Smooth muscle cell (in vitro differentiated cells): Measurements from ENCODE around the gene MAP4. TPM values are rescaled to one million over a fixed set of nuclear protein-coding genes. Genes with fewer than 3 reads are reported as not detected.

ENCODE experiments used
- DNase-seq: peaks from one replicate; lab custom pipeline; 2025; ENCODE audit not compliant: unreplicated experiment; lab: John Stamatoyannopoulos, UW
- H2AFZ ChIP-seq: fragments of 200-600 bp; sonication (generic); 2 replicates; pipeline ENCODE4 v1.6.0; 2016; ENCODE audit warnings: antibody characterized with exemption, low read depth, mild to moderate bottlenecking
- H3F3A ChIP-seq: fragments of 200-600 bp; sonication (generic); 2 replicates; pipeline ENCODE4 v1.6.0; 2017; ENCODE audit warnings: antibody characterized with exemption, low read depth
- H3K27ac ChIP-seq: fragments of 200-600 bp; sonication (generic); 2 replicates; pipeline ENCODE4 v1.5.1; 2016; ENCODE audit warnings: low read depth, mild to moderate bottlenecking
- H3K27me3 ChIP-seq: fragments of 200-600 bp; sonication (generic); 2 replicates; pipeline ENCODE4 v1.6.1; 2016; ENCODE audit warnings: low read depth, mild to moderate bottlenecking
- H3K36me3 ChIP-seq: fragments of 200-600 bp; sonication (generic); 2 replicates; pipeline ENCODE4 v1.5.1; 2016; ENCODE audit warnings: low read depth
- H3K4me1 ChIP-seq: fragments of 200-600 bp; sonication (generic); 2 replicates; pipeline ENCODE4 v1.5.1; 2016; ENCODE audit warnings: low read depth
- H3K4me2 ChIP-seq: fragments of 200-600 bp; sonication (generic); 2 replicates; pipeline ENCODE4 v1.6.0; 2016; ENCODE audit warnings: mild to moderate bottlenecking
- H3K4me3 ChIP-seq: fragments of 200-600 bp; sonication (generic); 2 replicates; pipeline ENCODE4 v1.5.1; 2016; ENCODE audit warnings: mild to moderate bottlenecking
- H3K79me2 ChIP-seq: fragments of 200-600 bp; sonication (generic); 2 replicates; pipeline ENCODE4 v1.6.0; 2016; ENCODE audit warnings: low read depth, mild to moderate bottlenecking
- H3K9ac ChIP-seq: fragments of 200-600 bp; sonication (generic); 2 replicates; pipeline ENCODE4 v1.6.0; 2016; ENCODE audit warnings: low read depth
- H3K9me3 ChIP-seq: fragments of 200-600 bp; sonication (generic); replicated peaks from 2 replicates; pipeline ENCODE4 v1.5.1; 2016; ENCODE audit warnings: low read depth
- H4K20me1 ChIP-seq: fragments of 200-600 bp; sonication (generic); 2 replicates; pipeline ENCODE4 v1.6.0; 2016; ENCODE audit warnings: low read depth
- CTCF ChIP-seq: fragments of 200-600 bp; sonication (generic); IDR thresholded peaks from 2 replicates; pipeline ENCODE4 v1.5.1; 2017; ENCODE audit warnings: borderline replicate concordance, mild to moderate bottlenecking, antibody characterized with exemption; ENCODE audit not compliant: insufficient read depth, poor library complexity, severe bottlenecking
- WGBS: methylation state at CpG from one replicate; pipeline ENCODE4 v1.1.7; 2016; ENCODE audit warnings: low lambda C conversion rate; 5-methylcytosine and 5-hydroxymethylcytosine counted together
- polyA plus RNA-seq: library from polyadenylated mRNA; unstranded; fragments of >200 nt; fragmentation: Nextera tagmentation; extraction: Ambion mirVana; gene quantifications from 2 replicates; pipeline ENCODE4 v1.2.1, GENCODE V29; 2016
- total RNA-seq: library from RNA; depleted of rRNA; stranded (reverse); fragments of >200 nt; gene quantifications from 2 replicates; pipeline ENCODE4 v1.2.3, GENCODE V29; 2014

MAP4 gene
- total and polyA plus RNA-seq, 2 experiments from 2014 or later, result 114 to 166 TPM

GRCh38 chr3:47912006-47912504 is 104.2 kb downstream of the MAP4 start:
- H3K9ac ChIP-seq, result no peak overlapping the region
- H3K27me3 ChIP-seq, result no peaks in the 10 kb centered on the region
- H4K20me1 ChIP-seq, result peaks cover 56% of the 10 kb centered on the region
- 95% methylated on average over 6 of the region's 6 CpGs for WGBS
- H3K4me1 ChIP-seq, result peaks cover 7% of the 10 kb centered on the region
- peaks cover 19% of the 10 kb centered on the region for H3K36me3 ChIP-seq
- no peaks in the 10 kb centered on the region for H3K9me3 ChIP-seq
- no peak overlapping the region for H3K4me3 ChIP-seq
- peaks cover 13% of the 10 kb centered on the region for H3K79me2 ChIP-seq
- H3K4me2 ChIP-seq, result no peak overlapping the region
- no peak overlapping the region for H3K27ac ChIP-seq
- H3F3A ChIP-seq, result peaks cover 9% of the 10 kb centered on the region
- TF ChIP-seq CTCF, result no peak
- DNase-seq, result no peak
- no peak overlapping the region for H2AFZ ChIP-seq

GRCh38 chr3:47910777-47911440 is 105.3 kb downstream of the MAP4 start:
- Histone ChIP-seq H2AFZ (no peak overlapping the region), H3K27ac (peak overlapping the region; percentile 77), H3K27me3 (no peaks in the 10 kb centered on the region), H3K79me2 (peaks cover 13% of the 10 kb centered on the region), H4K20me1 (peaks cover 57% of the 10 kb centered on the region), H3K4me2 (peak overlapping the region; percentile 71), H3F3A (peaks cover 9% of the 10 kb centered on the region), H3K9ac (no peak overlapping the region), H3K9me3 (no peaks in the 10 kb centered on the region), H3K36me3 (peaks cover 19% of the 10 kb centered on the region), H3K4me1 (peaks cover 7% of the 10 kb centered on the region), H3K4me3 (no peak overlapping the region)
- WGBS, result 31% methylated on average over 4 of the region's 4 CpGs
- DNase-seq, result no peak
- no peak for TF ChIP-seq CTCF

GRCh38 chr3:47910233-47910632 is 106.0 kb downstream of the MAP4 start:
- H3K27me3 ChIP-seq, result no peaks in the 10 kb centered on the region
- DNase-seq, result no peak
- no peaks in the 10 kb centered on the region for H3K9me3 ChIP-seq
- peaks cover 19% of the 10 kb centered on the region for H3K36me3 ChIP-seq
- 97% methylated on average over 1 of the region's 1 CpG for WGBS
- H3K9ac ChIP-seq, result no peak overlapping the region
- H3K79me2 ChIP-seq, result peaks cover 17% of the 10 kb centered on the region
- no peak overlapping the region for H3K4me2 ChIP-seq
- H2AFZ ChIP-seq, result no peak overlapping the region
- peak overlapping the region; percentile 77 for H3K27ac ChIP-seq
- H4K20me1 ChIP-seq, result peaks cover 60% of the 10 kb centered on the region
- TF ChIP-seq CTCF, result no peak
- H3K4me1 ChIP-seq, result peaks cover 7% of the 10 kb centered on the region
- H3F3A ChIP-seq, result peaks cover 9% of the 10 kb centered on the region
- H3K4me3 ChIP-seq, result no peak overlapping the region

- no peak overlapping the region for H3K27ac ChIP-seq
- H3K36me3 ChIP-seq, result peaks cover 16% of the 10 kb centered on the region
- WGBS, result 77% methylated on average over 2 of the region's 2 CpGs
- H3K9ac ChIP-seq, result no peak overlapping the region
- H3K4me1 ChIP-seq, result peaks cover 7% of the 10 kb centered on the region
- no peak overlapping the region for H3K4me3 ChIP-seq
- H2AFZ ChIP-seq, result no peak overlapping the region
- no peaks in the 10 kb centered on the region for H3K9me3 ChIP-seq
- no peak overlapping the region for H3K4me2 ChIP-seq
- no peak for DNase-seq
- H3K79me2 ChIP-seq, result peaks cover 17% of the 10 kb centered on the region
- H3F3A ChIP-seq, result peaks cover 6% of the 10 kb centered on the region
- TF ChIP-seq CTCF, result no peak
- peaks cover 66% of the 10 kb centered on the region for H4K20me1 ChIP-seq
- H3K27me3 ChIP-seq, result no peaks in the 10 kb centered on the region
Observed at GRCh38 chr3:47909607-47910006, 106.6 kb downstream of the MAP4 start.
